HG03558 (cell line): ENCODE measurements around the gene SDC4.

Experiments
- ATAC-seq: cut with Tn5 transposase; IDR thresholded peaks from one replicate; pipeline ENCODE4 v1.9.1; 2021; ENCODE audit warnings: moderate number of reproducible peaks; ENCODE audit not compliant: unreplicated experiment; ENCODE audit errors: extremely low read depth

Gene SDC4

DNA sequence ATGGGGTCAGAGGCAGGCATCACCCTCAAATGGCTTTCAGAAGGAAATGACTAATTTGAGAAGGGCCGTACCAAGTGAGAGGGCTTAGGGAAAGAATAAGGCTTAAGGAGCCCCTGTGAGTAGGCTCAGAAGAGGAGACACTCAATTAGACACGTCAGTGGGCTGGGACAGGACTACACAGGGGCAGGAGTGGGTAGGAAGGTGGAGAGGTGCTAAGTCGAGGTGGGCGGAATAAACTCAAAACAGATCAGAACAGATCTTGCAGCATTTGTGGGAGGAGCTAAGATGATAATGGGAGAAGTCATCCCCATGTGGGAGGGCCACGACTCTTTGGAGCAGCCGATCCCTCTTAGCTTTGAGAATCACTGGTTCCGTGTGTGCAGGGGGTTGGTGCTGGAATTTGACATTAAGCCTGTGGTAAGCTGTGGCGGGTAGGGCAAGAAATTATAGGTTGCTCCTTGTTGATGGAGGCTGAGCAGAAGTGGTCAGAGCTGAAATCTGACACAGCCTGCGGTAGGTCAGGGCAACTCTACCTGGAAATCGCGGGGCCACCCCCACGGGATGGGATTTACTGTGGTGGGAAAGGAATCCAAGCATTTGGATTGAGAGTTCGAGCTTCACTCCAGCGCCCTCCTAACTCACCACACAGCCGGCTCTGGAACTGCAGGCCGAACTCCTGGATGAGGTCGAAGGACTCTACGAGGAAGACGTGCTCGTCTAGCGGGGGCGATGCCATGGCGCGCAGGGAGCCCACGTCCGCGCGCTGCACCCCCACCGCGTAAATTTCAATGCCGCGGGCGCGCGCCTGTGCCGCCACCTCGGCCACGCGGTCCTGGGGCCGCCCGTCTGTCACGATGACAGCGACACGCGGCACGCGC lies 44.4 kb downstream of the SDC4 start:
- ATAC-seq = no peak

DNA sequence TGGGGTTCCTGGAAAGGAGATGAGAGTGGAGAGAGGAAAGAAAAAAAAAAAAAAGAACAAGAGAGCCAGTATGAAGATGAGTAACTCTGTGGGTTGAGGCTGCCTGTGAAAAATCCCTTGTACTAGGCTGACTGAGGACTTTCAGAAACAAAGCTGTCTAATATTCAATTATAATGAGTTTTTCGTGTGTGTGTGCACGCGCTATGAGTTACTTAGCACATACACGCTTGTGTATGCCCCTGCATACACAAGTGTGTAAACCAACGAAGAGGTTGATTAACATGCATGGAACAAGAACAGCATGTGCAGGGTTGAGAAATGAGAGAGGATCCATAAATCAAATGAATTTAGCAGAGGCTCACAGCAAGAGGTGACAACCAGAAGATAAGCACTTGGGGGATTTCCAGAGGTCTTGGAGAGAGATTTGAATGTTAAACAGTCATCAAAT lies 46.4 kb downstream of the SDC4 start:
- no peak for ATAC-seq

DNA sequence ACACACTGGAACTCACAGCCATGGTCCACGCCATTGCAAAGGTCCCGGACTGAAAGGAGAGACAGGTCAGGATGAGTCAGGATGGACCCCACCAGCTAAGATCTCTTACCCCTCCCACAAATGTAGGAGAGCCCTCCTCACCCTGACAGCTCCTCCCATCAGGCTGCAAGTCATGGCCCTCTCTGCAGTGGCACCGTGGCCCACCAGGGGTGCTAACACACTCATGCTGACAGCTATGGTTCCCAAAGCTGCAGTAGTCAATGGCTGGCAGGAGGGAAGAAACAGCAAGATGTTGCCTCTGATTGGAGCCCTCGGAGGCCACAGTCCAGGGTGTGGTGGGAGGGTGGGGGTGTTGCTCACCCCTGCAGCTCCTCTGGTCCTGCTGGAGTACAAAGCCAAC lies 47.3 kb downstream of the SDC4 start:
- ATAC-seq = no peak

DNA sequence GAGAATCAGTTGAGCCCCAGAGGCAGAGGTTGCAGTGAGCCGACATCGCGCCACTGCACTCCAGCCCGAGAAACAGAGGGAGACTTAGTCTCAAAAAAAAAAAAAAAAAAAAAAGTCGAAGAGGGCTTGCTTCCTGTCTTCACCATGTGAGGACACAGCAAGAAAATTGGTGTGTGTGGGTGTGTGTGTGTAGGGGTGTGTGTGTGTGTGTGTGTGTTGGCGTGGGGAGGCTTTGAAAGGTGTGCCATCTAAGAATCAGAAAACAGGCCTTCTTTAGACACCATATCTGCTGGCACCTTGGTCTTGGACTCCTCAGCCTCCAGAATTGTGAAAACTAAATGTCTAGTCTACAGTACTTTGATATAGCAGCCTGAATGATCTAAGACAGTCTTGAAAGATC lies 48.4 kb downstream of the SDC4 start:
- ATAC-seq = no peak

DNA sequence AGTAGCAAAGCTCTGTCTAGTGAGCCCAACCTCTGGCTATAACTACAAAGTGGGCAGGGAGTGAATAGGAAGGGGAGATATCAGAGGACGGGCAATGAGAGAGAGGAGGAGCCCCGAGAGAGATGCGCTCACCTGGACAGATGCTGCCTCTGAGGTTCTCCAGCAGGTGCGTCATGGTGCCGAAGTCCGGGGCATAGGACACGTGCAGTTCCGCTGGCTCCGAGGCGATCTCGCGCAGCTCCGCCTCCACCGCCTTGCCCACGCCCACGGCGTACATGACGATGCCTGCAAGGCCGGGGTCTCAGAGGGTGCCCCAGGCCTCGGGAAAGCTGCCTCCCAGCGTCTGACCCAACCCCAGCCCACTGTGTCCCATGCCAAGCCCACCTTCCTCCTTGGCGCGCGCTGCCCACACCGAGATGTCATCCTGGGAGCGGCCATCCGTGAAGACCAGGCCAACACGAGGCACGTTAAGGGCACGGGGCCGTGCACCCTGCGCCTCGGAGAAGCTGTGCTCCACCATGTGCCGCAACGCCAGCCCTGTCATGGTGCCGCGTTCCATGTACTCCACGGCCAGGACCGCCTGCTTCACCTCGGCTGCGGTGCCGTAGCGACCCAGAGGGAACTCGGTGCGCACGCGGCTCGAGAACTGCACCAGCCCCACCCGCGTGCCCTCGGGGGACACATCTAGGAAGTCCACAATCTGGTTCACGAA lies 50.3 kb downstream of the SDC4 start:
- ATAC-seq = no peak

DNA sequence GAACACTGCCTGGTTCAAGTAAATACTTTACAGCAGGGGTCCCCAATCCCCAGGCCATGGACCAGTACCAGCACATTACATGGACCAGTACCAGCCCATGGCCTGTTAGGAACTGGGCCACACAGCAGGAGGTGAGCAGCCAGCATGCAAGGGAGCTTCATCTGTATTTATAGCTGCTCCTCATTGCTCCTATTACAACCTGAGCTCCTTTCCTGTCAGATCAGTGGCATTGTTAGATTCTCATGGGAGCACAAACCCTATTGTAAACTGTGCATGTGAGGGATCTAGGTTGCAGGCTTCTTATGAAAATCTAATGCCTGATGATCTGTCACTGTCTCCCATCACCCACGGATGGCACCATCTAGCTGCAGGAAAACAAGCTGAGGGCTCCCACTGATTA lies 53.6 kb downstream of the SDC4 start:
- no peak for ATAC-seq

DNA sequence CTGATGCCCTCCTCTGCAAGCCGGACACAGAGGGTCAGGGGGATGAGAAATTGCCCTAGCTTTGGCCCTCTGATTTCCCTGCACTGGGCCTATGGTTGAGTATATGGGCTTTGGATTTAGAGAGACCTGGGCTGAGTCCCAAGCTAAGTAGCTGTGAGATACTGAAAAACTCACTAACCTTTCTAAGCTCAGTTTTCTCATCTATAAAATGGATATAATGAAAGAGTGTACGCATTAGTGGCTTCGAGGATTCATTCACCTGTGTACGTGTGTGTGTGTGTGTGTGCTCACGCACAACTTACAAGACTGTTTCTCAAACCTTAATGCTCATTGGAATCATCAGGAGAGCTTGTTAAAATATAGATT lies 54.2 kb downstream of the SDC4 start:
- ATAC-seq = no peak

DNA sequence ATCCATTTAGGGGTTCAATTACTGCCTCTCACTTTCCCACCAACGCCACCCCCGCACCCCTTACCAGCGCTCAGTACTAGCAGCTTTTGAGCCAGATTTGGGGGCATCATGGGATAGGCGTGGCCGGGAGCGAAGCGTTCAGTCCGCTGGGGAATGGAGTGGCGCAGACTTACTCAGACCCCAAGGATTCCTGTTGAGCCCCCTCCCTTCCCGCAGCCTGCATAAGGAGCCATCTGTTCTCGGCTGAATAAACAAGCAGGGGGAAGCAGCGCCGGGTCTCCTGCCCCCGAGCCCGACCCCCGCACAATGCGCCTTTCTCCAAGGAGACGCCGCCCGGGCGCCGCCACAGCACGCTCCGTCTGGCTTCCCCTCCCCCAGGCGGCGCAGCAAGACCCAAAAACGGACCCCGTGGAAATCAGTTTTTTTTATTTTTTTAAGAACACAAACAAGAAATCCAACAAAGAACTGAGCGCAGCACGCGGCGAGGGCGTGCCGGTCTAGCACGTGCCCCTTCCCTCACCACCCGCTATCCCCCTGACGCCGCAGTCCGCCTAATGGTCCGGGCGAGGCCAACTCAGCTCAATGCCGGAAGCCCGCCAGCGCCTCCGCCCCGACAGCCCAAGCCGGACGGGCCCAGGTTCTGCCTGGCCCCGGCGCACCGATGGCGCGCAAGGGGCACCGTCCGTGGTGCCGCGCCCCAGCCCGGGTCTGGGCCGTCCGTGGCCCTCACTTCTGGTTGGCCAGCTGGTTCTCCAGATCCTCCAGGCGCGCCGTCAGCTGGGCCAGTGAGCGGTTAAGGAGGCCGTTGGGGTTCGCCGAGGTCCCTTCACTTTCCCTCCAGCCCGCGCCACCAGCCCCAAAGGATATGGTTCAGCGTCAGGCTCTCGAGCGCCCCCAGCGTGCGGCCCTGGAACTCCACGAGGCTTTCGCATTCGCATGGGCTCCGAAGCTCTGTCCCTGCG lies 54.9 kb downstream of the SDC4 start:
- no peak for ATAC-seq

DNA sequence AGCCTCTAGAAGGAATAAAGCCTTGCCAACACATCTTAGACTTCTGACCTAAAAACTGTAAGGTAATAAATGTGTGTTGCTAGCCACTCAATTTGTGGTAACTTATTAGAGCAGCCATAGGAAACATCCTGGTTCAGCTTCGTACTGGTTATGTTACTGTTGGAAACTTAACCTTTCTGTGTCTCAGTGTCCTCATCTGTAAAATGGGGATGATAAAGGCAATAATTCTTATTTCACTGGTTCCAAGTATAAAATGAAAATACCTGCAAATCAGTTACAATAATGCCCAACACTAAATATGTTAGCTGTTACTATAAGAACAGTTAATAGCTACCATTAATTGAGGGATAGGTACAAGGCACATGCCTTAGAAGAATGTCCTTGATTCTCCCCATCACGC lies 55.9 kb downstream of the SDC4 start:
- ATAC-seq = no peak

DNA sequence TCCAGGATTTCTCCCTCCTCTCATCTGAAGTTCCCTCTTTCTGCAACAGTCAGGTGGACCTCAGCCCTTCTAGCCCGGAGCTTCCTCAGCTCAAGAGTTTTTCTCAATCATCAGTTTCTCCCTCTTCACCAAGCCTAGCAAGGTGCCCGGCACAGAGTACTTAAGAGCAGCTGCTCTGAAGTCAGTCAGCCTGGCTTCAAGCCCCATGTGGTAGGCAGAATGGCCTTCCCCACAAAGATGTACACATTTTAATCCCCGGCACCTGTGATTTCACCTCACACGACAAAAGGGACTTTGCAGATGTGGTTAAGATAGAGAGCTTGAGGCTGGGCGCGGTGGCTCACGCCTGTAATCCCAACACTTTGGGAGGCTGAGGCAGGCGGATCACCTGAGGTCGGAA lies 56.7 kb downstream of the SDC4 start:
- no peak for ATAC-seq

DNA sequence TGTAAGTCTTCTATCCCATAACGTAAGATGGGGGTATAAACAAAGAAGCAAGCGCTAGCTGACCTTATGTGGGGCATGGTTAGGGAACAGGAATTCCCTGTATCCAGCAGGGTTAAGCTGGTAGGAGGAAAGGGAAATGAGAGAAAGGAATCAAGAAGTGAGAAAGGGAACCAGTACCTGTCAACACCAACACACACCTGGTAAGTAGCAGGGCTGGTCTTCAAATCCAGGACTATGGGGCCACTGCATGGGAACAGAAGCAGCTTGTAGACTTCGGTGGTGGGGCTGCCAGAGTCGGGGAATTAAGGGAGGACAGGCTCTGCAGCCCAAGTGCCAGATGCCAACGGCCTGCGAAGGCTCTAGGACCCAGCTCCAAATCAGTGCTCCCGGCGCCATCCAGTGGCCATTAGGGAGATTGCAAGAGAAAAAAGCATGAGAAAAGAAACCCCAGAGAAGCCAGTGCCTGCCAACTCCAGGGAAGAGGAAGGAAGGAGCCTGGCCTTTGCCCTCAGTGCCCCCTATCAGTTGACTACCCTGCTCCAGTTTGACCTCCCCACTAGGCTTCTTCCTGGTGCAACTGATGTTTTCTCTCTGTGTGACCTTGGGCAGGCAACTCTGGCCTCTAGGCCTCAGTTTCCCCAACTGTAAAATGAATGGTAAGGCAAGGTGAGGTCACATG lies 57.4 kb downstream of the SDC4 start:
- ATAC-seq = no peak

DNA sequence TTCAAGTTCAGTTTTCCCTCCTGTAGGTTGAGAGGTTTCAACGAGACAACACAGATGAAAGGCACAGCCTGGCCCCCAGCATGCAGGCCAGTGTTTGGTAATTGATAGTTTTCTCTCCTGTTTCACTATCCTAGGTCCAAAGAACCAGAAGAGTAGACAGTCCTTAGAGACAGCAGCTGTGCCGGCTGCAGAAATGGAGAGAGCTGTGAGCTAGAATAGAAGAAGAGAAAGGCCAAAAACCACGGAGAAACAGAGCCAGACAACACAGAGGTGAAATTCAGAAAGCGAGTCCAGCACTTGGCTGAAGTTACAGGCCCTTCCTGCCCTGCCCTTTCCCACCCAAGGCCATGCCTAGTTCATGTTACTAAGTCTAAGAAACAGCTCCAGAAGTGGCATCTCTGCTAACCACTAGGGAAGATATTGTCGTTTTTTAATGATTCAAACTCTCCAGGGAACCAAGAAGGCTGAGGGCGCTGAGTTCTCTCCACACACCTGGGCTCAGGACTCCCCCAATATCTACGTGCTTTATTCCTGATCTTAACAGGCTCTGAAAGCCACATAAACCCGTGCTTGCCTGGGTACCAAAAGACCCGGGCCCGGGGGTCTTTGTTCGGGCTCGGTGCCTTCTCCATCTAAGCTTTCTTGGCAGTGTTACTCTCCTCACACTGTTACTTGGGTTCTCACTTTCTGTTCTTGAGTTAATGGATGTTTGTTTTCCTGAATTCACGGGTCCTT lies 58.1 kb downstream of the SDC4 start:
- ATAC-seq = no peak

DNA sequence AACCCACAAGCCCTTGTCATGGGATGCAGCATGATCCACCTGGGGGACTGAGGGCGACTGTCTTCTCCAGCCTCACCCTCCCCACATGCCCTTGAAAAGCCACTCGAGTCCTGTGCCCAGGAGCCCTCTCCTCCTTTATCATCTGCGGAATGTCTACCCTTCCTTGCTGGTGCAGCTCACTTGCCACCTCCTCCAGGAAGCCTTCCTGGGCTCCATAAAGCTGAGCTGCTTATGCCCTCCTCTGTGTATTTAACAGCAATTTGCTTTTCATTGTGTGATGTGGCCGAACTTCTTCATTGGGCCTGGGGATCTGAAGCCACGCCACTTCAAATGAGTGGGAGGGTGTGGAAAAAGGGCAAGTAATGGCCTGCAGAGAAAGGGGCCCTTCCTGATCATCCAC lies 59.4 kb downstream of the SDC4 start:
- no peak for ATAC-seq

DNA sequence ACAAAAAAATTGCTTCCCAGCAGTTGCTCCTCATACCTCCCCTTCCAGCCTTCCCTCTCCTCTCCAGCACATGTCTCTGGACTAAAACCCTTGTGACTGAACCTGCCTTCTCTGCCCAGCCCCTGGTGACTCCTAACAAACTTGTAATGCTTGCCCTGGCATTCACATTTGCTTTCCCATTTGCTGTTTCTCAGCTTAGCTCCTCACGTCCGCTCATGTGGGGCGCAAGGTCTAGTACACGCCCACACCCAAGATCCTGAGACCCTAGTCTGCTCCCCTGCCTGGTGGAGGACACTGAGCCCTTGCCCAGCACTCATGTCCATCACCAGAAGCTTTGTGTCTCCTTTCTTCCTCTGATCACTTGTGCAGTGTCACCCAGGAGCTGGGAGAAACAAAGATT lies 59.8 kb downstream of the SDC4 start:
- ATAC-seq = no peak

DNA sequence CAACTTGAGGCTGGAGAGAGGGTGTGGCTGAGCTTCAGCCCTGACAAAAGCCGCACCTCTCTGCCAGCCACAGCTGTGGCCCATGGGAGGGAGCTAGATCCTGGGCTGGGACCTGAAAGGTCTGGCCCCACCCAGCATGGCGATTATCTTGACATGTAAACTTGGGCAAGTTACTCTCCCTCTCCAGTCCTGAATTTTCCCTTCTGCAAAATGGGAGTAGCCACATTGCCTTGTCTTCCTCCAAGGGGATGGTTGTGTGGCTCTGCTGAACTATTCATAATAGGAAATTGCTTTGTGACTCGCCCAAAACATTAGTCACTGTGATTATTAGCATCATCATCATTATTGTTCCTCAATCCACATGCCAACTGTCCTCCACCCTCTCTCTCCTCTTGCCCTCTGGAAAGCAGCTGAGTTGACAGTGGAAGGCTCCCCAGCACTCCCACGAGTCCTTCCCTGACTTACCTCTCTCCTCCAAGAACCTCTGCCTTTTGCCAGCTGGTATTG lies 64.6 kb downstream of the SDC4 start:
- ATAC-seq = no peak

DNA sequence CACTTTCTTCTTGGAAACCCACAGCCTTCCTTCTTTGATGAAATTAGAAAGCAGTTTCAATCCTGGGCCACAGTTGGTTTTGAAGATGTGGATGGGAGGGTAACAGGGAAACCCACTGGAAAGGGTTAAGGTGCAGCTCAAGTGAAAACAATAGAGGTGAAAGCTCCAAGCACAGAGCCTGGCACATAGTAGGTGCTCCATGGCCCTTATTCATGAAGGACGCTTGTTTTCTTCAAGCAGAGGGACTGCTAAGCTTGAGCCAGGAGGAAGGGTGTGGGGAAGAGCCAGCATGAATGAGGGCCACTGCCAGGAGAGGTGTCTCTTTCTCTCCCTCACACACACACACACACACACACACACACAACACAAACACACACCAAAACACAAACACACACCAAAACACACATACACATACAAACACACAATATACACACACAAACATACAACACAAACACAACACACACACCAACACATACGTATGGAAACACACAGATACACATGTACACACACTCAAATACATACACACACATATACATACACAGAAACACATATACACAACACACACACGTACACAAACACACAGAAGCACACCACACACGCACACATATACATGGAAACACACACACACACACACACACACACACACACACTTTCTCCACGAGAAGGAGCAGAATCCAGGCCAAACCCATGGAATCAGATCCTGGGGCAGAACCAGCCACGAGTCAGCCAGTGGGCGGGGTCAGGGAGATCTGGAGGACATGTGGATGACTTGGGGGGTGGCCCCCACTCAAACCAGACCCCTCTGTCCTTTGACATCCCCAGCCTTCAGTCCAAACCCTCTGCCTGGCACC lies 65.3 kb downstream of the SDC4 start:
- no peak for ATAC-seq

DNA sequence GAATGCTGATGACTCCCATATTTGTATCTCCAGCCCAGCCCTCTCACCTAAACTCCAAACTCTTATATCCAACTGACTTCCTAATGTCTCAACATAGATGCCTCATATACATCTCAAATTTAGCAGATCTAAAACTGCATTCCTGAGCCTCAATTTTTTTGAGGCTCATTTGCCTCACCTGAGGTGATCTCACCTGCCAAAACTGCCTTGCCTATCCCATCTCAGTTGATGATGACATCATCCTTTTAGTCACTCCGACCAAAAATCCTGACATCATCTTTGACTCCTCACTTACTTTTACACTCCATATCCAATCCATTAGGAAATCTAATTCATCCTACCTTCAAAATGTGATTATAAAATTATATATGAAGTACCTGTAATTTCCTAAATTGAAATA lies 68.2 kb downstream of the SDC4 start:
- ATAC-seq = no peak

DNA sequence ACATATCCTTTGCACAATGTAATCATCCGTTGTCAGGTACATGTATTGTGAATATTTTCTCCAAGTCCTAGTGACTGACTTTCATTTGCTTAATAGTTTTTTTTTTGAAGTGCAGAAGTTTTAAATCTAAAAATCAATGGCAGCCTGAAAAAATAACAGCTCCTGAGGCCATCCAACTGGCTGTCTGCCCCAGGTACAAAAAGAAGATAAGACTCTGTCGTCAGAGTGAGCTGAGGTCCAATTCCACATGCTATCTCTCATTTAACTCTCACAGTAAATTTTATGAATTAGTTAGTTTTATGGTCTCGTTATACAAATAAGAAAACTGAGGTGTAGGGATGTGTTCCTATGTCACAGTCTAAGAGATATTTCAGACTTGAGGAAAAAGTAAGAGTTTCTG lies 72.9 kb downstream of the SDC4 start:
- ATAC-seq = no peak
